ENCODE measurements around the gene INS. TPM values are rescaled to one million over a fixed set of nuclear protein-coding genes. Genes with fewer than 3 reads are reported as not detected.
A peak's percentile ranks its signal among the peaks of the same experiment; 100 is the strongest.

The INS gene
- total and polyA plus RNA-seq, 2 of the 13 experiments (the other 11 are each of a cell fraction or from before 2014, with no cell fraction given): not detected

GRCh38 chr11:2122222-2122906 lies 38.6 kb downstream of the INS start (continued):
- TF ChIP-seq ZNF44 (CRISPR knock-in tag; IDR thresholded peaks at IDR 0.05): no peak
- TF ChIP-seq TBX2 (CRISPR knock-in tag; IDR thresholded peaks at IDR 0.05; ENCODE audit: borderline replicate concordance): peak; percentile 62
- TF ChIP-seq ZNF264 (CRISPR knock-in tag; IDR thresholded peaks at IDR 0.05): no peak
- TF ChIP-seq POGZ (CRISPR knock-in tag; IDR thresholded peaks at IDR 0.05): no peak
- peak; percentile 59; the same call in 1 of the 2 replicates for TF ChIP-seq HNF1B (CRISPR knock-in tag; IDR thresholded peaks at IDR 0.05)
- TF ChIP-seq ZMAT3 (CRISPR knock-in tag; conservative IDR thresholded peaks at IDR 0.05): 0 out of 2 replicates have a peak, but pooled peaks have one; percentile 41
- TF ChIP-seq XRCC5 (optimal IDR thresholded peaks at IDR 0.05; ENCODE audit: low read length): peak; percentile 30

GRCh38 chr11:2121227-2122130 lies 39.5 kb downstream of the INS start:
- in situ Hi-C loops (cut with HindIII; ENCODE audit: extremely low pct_ligation_motif_present, low pct_unique_long_range_greater_than_20kb): no loop called here

More at GRCh38 chr11:2121227-2122130, 39.5 kb downstream of the INS start:
- peak overlapping the region in 1 of 3 experiments; percentile 66; a peak in 1 of 6 replicates for H3K4me3 ChIP-seq (replicated peaks in 1 of 3; ENCODE audit: insufficient read depth in 1 of 3, low read depth in 2 of 3, low read length in 3 of 3)
- POLR2A ChIA-PET: interaction anchor here (0.9 to 1.9 kb wide), 3 partner anchors 15 to 133 kb away, joined by 4 to 9 read pairs (median 4); no protein-coding TSS in a partner anchor
- H4K20me1 ChIP-seq (ENCODE audit: insufficient read depth, low read length): no peaks in the 10 kb centered on the region
- TF ChIP-seq PPARG (CRISPR knock-in tag; conservative IDR thresholded peaks at IDR 0.05) (no peak), MXD1 (CRISPR knock-in tag; IDR thresholded peaks at IDR 0.05) (0 out of 2 replicates have a peak, but pooled peaks have one; percentile 29), GFI1 (CRISPR knock-in tag; IDR thresholded peaks at IDR 0.05; ENCODE audit: borderline replicate concordance) (no peak), MAX (IDR thresholded peaks at IDR 0.05) (0 out of 2 replicates have a peak, but pooled peaks have one; percentile 18), ZNF572 (CRISPR knock-in tag; IDR thresholded peaks at IDR 0.05) (no peak), ZMYM3 (CRISPR knock-in tag; IDR thresholded peaks at IDR 0.05) (0 out of 2 replicates have a peak, but pooled peaks have one; percentile 58)
- WGBS (ENCODE audit: low lambda C conversion rate): 63% methylated on average over 20 of the region's 21 CpGs
- intact Hi-C loops (cut with micrococcal nuclease; ENCODE audit: unreplicated experiment): no loop called here
- no peaks in the 10 kb centered on the region for H3K79me2 ChIP-seq (ENCODE audit: insufficient read depth, low read length)
- DNase-seq (ENCODE audit: low spot score) (no peak), FAIRE-seq (no peak), ATAC-seq (no peak; the same call in 2 of the 3 replicates)
- no peak overlapping the region for H3K9ac ChIP-seq (ENCODE audit: insufficient read depth, low read depth, low read length)
- CTCF ChIA-PET (ENCODE audit: low intra/inter-chr PET ratio, low total read pairs): interaction anchor here (1.0 kb wide), 1 partner anchor 30 kb away, joined by 5 read pairs; no protein-coding TSS in a partner anchor
- BruUV-seq (replicated peaks): no TSS peak
- H3K27ac ChIP-seq (ENCODE audit: extremely low read length, insufficient read depth, low read length): no peak overlapping the region
- H2AFZ ChIP-seq (ENCODE audit: low read length): no peak overlapping the region
- no peaks in the 10 kb centered on the region for H3K36me3 ChIP-seq (replicated peaks in 1 of 2; ENCODE audit: control insufficient read depth in 1 of 2, insufficient read depth in 2 of 2, low read length in 2 of 2)
- H3K4me1 ChIP-seq (ENCODE audit: insufficient read depth, low read length): peaks cover 45% of the 10 kb centered on the region
- peaks cover 4% of the 10 kb centered on the region for H3K9me3 ChIP-seq (ENCODE audit: low read length)
- H3K27me3 ChIP-seq (ENCODE audit: control insufficient read depth in 1 of 2, insufficient read depth in 2 of 2, low read length in 2 of 2): peaks cover 2 to 25% of the 10 kb centered on the region in 2 experiments; a peak in 4 of 5 replicates
- H3K4me2 ChIP-seq (ENCODE audit: low read depth, low read length): peak overlapping the region; percentile 81

Measured in HepG2 (cell line).